Endometrial microvascular endothelial cells (primary cell): ENCODE measurements around the gene DOK6. TPM values are rescaled to one million over a fixed set of nuclear protein-coding genes. Genes with fewer than 3 reads are reported as not detected.
"Not testable (repeated sequence)": the region's sequence is repeated elsewhere in the genome, so short reads cannot be mapped to it uniquely, and the experiment has no call there.

Experiments used
- in situ Hi-C: cut with HindIII; loops from 2 replicates; pipeline ENCODE4 v1.10.0; 2017; ENCODE audit warnings: low sequenced_read_pairs, low pct_unique_long_range_greater_than_20kb; ENCODE audit errors: inconsistent ontology term
- total RNA-seq: library from RNA; depleted of rRNA; stranded (reverse); fragments of >200 nt; gene quantifications from one replicate; pipeline ENCODE4 v1.2.3, GENCODE V29; 2015; ENCODE audit errors: inconsistent ontology term

The DOK6 gene
- not detected for total RNA-seq

GRCh38 chr18:69400253-69400975 lies at the start of gene DOK6:
DOK6 (plus strand) TSS chr18:69400888.
- in situ Hi-C loops = no loop called here

DNA sequence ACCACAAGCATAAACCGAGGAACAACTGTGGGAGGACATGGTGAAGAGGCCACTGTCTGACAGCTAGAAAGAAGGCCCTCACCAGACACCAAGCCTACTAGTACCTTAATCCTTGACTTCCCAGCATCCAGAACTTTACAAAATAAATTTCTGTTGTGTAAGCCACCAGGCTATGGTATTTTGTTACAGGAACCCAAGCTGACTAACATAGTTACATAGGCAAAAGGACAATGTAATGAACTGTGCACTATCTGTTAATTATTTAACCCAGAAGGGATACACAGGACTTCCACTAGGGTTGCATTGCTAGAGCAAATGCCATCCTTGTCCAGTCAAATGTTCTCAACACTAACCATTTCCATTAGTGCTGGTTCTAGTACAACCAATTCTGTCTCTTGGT lies 47.7 kb upstream of the DOK6 start:
- in situ Hi-C loops = no loop called here

- in situ Hi-C loops = no loop called here
Observed at GRCh38 chr18:69357590-69357989, 43.1 kb upstream of the DOK6 start.

DNA sequence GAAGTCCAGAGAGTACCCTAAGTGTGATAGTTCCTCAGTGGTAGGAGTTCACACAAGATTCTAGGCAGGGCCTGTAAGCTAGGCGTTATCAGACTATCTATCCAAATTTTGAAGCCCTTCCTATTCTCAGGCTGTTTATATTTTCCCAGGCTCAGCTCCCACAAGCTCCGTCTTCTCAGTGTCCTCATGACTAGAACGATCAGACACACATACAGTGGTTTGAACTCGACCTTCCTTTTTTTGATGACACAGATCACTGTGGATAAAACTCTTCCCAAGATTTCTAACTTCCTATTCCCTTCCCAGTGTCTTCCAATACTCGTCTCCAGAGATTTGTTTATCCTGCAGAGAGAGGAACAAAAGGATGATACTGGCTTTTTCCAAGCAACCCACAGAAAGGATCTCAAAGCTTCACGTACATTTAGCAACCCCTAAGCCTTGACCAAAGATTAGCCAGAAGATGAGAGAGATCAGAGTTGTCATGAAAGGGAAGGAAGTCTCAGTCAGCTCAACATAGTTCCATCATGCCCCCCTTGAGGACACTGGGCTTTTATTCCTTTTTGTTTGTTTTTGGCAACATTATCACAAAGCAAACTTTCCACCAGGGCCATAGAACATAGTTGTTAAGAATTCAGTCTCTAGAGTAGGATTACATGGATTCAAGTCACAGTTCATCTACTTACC lies 42.3 kb upstream of the DOK6 start:
- in situ Hi-C loops = no loop called here

DNA sequence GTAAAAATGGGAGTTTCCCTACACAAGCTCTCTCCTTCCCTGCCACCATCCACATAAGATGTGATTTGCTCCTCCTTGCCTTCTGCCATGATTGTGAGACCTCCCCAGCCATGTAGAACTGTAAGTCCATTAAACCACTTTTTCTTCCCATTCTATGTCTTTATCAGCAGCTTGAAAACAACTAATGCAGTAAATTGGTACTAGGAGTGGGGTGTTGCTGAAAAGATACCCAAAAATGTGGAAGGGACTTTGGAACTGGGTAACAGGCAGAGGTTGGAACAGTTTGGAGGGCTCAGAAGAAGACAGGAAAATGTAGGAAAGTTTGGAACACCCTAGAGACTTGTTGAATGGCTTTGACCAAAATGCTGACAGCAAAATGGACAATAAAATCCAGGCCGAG lies 40.9 kb upstream of the DOK6 start:
- in situ Hi-C loops = not testable (repeated sequence)

DNA sequence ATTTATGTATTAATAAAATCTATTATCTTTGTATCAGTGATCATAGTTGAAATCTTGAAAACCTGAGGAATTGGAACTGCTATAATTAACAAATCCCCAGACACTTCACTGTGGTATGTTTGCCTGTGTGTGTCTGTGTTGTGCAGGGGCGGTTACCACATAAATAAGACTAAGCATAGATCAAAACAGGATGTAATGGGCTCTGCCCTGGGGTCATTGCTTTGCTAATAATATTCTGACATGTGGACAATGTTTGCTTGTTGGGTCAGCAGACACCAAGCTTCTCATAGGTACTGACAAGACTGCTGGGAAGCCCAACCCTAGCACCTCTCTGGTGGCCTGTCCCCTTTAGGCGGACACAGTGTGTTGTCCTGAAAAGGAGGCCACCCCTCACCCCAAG lies 35.8 kb upstream of the DOK6 start:
- in situ Hi-C loops = no loop called here

DNA sequence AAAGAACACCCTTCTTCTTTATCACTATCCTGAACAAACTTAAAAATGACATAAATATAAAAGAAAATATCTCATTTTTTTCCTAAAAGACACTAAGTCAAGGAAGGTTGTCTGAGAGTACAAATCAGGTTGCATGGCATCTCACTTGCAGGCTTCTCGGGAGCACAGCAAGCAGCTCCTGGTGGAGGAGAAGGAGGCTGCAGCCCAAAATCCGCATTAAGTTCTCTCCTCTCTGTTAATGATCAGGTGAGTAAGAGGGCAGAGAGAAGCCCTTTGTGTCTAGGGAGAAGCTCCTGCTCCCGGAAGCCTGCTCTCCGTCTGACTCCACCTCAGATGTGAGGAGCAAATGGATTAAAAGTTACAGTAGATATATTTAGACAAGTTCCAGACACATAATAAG lies 35.0 kb upstream of the DOK6 start:
- in situ Hi-C loops = no loop called here

DNA sequence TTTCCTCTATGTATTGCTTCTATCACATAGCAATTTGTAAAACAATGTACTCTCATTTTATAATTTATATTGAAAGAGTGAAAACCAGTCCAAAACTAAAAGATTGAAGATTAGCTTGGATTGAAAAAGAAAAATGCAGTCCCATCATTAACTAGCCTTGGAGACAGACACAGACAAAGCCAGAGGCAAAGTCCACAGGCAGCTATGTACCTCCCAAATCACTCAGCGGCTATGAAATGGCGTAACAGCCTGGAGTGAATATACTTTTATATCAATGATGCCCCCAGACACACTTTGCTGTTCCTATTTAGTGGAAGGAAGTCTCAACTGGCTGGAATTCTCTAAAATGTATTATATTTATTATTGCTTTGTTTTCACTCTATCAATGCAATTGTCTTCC lies 33.6 kb upstream of the DOK6 start:
- in situ Hi-C loops = no loop called here

DNA sequence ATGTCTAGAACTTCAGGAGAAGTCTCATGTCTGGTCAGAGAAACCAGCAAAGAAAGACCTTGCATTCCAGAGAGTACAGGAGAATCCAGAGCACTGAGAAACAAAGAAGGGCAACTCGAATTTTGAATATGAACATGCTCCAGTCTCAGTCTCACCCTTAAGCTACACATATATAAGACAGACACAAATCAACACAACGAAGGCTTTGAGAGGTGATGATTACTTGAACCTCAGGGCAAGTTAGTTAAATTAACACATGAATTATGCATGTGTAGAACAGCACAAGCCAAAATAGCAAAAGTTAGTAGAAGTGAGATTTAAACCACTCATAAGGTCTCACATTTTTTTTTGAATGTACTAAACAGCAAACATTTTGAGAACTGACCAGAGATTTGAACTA lies 29.0 kb upstream of the DOK6 start:
- in situ Hi-C loops = no loop called here

DNA sequence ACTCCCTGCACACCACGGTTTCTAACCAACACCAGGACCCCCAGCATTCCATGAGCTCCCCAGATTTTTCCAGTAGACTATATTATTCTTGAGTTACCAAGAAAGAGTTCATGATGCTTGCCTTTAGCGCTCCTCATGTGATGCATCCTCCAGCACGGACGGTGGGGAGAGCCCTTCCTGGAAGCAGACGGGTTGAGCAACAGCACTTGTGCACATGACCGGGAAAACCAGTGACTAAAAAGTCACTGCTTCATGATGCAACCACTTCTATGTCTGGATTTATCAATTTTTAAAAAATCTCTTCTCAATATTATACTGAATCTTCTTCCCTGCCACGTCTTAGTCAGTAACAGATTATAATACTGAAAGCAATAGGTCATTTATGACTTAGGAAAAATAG lies 20.4 kb upstream of the DOK6 start:
- in situ Hi-C loops = no loop called here

DNA sequence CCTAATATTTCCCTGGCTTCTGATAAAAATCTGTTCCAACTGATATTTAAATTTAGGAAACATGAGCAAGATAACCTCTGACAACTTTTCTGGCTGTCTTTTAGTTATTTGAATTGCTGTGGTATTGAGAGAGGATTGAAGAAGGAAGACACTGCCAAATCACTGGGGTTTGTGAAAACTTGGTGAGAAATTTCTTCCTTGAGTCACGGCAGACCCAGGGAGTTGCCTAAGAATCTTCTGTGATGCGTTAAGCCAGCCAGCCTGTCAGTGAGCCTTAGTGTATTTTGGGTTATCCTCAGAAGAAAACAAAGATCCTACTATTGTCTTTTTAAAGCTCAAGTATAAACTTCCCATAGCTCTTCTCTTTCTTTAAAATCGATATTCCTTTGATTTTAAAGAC lies 17.5 kb upstream of the DOK6 start:
- in situ Hi-C loops = no loop called here

DNA sequence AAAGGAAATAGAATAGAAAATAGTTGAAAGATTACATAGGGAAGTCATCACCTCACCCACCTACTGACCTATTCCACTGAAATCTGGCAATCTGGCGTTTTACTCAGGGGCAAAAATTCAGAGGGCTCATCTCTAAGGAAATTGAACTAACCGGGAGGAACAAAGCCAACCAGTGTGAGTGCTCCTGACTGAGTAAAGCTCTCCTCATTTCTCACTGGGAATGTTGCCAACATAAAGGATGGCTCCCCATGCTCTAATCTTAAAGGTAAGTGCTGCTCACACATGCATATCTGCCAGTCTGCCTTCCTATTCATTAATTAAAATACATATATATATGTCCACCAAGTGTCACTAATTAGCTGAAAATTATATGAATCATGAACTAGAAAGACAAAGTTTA lies 13.5 kb upstream of the DOK6 start:
- in situ Hi-C loops = no loop called here

DNA sequence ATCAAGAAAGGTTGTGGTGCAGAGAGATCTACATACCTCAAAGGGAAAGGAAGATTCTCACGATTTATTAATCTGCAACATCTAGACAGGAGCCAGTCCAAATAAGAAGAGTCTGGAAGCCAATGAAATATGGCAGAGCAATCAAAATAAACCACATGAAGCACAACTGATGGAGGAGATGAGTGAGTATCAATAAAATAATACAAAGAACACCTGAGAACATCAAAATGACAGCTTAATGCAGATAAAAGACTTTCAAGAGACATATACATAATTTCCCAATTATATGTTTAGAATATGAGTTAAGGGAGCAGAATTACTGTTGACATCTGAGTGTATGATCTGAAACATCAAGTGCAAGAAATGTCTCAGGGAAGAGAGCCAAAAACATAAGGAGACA lies 12.5 kb upstream of the DOK6 start:
- in situ Hi-C loops = no loop called here

- in situ Hi-C loops = no loop called here
Observed at GRCh38 chr18:69397096-69397495, 3.6 kb upstream of the DOK6 start.

- in situ Hi-C loops = no loop called here
Observed at GRCh38 chr18:69399253-69399652, 1.4 kb upstream of the DOK6 start.

GRCh38 chr18:69400976-69401225 lies 213 bp downstream of the DOK6 start:
- in situ Hi-C loops = no loop called here

- in situ Hi-C loops = no loop called here
Observed at GRCh38 chr18:69401226-69401971, 711 bp downstream of the DOK6 start.

- in situ Hi-C loops = no loop called here
Observed at GRCh38 chr18:69401972-69402532, 1.4 kb downstream of the DOK6 start.

GRCh38 chr18:69402533-69402989 lies 1.9 kb downstream of the DOK6 start:
- in situ Hi-C loops = no loop called here

GRCh38 chr18:69408522-69408921 lies 7.8 kb downstream of the DOK6 start:
- in situ Hi-C loops = no loop called here
